Esophagus muscularis mucosa (tissue), 4 donors: ENCODE measurements around the gene EIF5AL1. TPM values are rescaled to one million over a fixed set of nuclear protein-coding genes. Genes with fewer than 3 reads are reported as not detected.

Experiments used
- DNase-seq: peaks from one replicate; pipeline ENCODE4 v3.0.0-alpha.2; 2017; ENCODE audit errors: extremely low spot score
- H3K27ac ChIP-seq, 4 donors: fragments of 200-600 bp; sonication (generic); replicated peaks in 1 of 4; 1 replicate in 3 of 4; 2 replicates in 1 of 4; pipeline ENCODE4 v1.5.1; 2016 to 2019; ENCODE audit warnings: mild to moderate bottlenecking in 1 of 4
- H3K27me3 ChIP-seq, 4 donors: fragments of 200-600 bp; sonication (generic); one replicate each; pipeline versions ENCODE4 v1.5.1 to v1.6.0; 2016 to 2019
- H3K36me3 ChIP-seq, 4 donors: fragments of 200-600 bp; sonication (generic); one replicate each; pipeline ENCODE4 v1.5.1; 2016 to 2019
- H3K4me1 ChIP-seq, 4 donors: fragments of 200-600 bp; sonication (generic); one replicate each; pipeline ENCODE4 v1.5.1; 2016 to 2019
- H3K4me3 ChIP-seq, 4 donors: fragments of 200-600 bp; sonication (generic); 1 replicate in 2 of 4; 2 replicates in 2 of 4; pipeline ENCODE4 v1.5.1; 2016 to 2019; ENCODE audit warnings: mild to moderate bottlenecking in 4 of 4, moderate library complexity in 1 of 4
- H3K9me3 ChIP-seq, 4 donors: fragments of 200-600 bp; sonication (generic); 1 replicate in 3 of 4; 2 replicates in 1 of 4; pipeline ENCODE4 v1.5.1; 2016 to 2019
- CTCF ChIP-seq, 3 experiments: fragments of 200-600 bp in 2 of 3; fragments of 450-650 bp in 1 of 3; sonication (generic) in 2 of 3; IDR thresholded peaks; one replicate each; pipeline ENCODE4 v1.5.1; 2017 to 2019; ENCODE audit warnings: antibody characterized with exemption in 3 of 3, mild to moderate bottlenecking in 2 of 3, moderate library complexity in 1 of 3
- EP300 ChIP-seq: sonication (generic); formaldehyde crosslinking; IDR thresholded peaks from one replicate; pipeline ENCODE4 v1.6.1; 2017; ENCODE audit warnings: antibody characterized with exemption
- POLR2A ChIP-seq: fragments of 450-650 bp; IDR thresholded peaks from one replicate; pipeline ENCODE4 v1.6.1; 2017; ENCODE audit warnings: antibody characterized with exemption, moderate library complexity, mild to moderate bottlenecking, low read depth
- POLR2AphosphoS5 ChIP-seq, 2 donors: sonication (generic); formaldehyde crosslinking; IDR thresholded peaks; one replicate each; pipeline ENCODE4 v1.6.1; 2017; ENCODE audit warnings: antibody characterized with exemption in 2 of 2
- WGBS: methylation state at CpG from one replicate; pipeline ENCODE4 v1.1.5; 2018; 5-methylcytosine and 5-hydroxymethylcytosine counted together
- intact Hi-C: fragments of 100-400 bp; cut with DNase I; formaldehyde crosslinking; loops from one replicate; pipeline ENCODE4 v1.15.1; 2023
- total RNA-seq, 4 donors: library from RNA; depleted of rRNA; stranded (reverse); fragments of >200 nt; gene quantifications; one replicate each; pipeline versions ENCODE4 v1.1.0 to v1.2.1, GENCODE V29; 2016

Gene EIF5AL1
- total RNA-seq, 4 donors from 2014 or later = 0.11 to 0.42 (median 0.17) TPM; not detected in 1

- Histone ChIP-seq H3K4me1 (peaks cover 0 to 12% (median 10%) of the 10 kb centered on the region in 4 donors), H3K36me3 (no peaks in the 10 kb centered on the region), H3K9me3 (no peaks in the 10 kb centered on the region), H3K27ac (no peak overlapping the region), H3K27me3 (no peaks in the 10 kb centered on the region), H3K4me3 (no peak overlapping the region)
- WGBS = 92% methylated on average over 7 of the region's 7 CpGs
- TF ChIP-seq POLR2A = no peak
- no peak for TF ChIP-seq CTCF (IDR thresholded peaks at IDR 0.05)
- no peak for TF ChIP-seq POLR2AphosphoS5 (IDR thresholded peaks at IDR 0.05)
- TF ChIP-seq EP300 = no peak
- intact Hi-C loops = no loop called here
- DNase-seq = no peak
Measured at GRCh38 chr10:79477456-79477855, 34.9 kb upstream of the EIF5AL1 start.

GRCh38 chr10:79479283-79479909 is 32.9 kb upstream of the EIF5AL1 start:
- peaks cover 0 to 11% (median 5%) of the 10 kb centered on the region in 4 donors for H3K4me1 ChIP-seq

GRCh38 chr10:79482304-79482703 is 30.0 kb upstream of the EIF5AL1 start:
- Histone ChIP-seq H3K4me3 (no peak overlapping the region), H3K4me1 (peaks cover 0 to 12% (median 7%) of the 10 kb centered on the region in 4 donors), H3K27ac (peak overlapping the region in 2 of 4 donors; percentile 0 to 66), H3K9me3 (no peaks in the 10 kb centered on the region), H3K36me3 (no peaks in the 10 kb centered on the region), H3K27me3 (no peaks in the 10 kb centered on the region)
- 100% methylated on average over 1 of the region's 1 CpG for WGBS
- no peak for TF ChIP-seq POLR2A
- TF ChIP-seq POLR2AphosphoS5 (IDR thresholded peaks at IDR 0.05) = no peak
- no peak for TF ChIP-seq CTCF (IDR thresholded peaks at IDR 0.05)
- TF ChIP-seq EP300 = no peak
- DNase-seq = no peak
- intact Hi-C loops = no loop called here

More at GRCh38 chr10:79479283-79479909, 32.9 kb upstream of the EIF5AL1 start:
- intact Hi-C loops = no loop called here
- Histone ChIP-seq H3K36me3 (no peaks in the 10 kb centered on the region), H3K4me3 (no peak overlapping the region), H3K27ac (no peak overlapping the region), H3K27me3 (no peaks in the 10 kb centered on the region), H3K9me3 (no peaks in the 10 kb centered on the region)
- TF ChIP-seq POLR2A (no peak), POLR2AphosphoS5 (IDR thresholded peaks at IDR 0.05) (no peak), EP300 (no peak), CTCF (IDR thresholded peaks at IDR 0.05) (no peak)
- WGBS = 84% methylated on average over 3 of the region's 3 CpGs
- no peak for DNase-seq

- H3K4me1 ChIP-seq = peaks cover 0 to 17% (median 12%) of the 10 kb centered on the region in 4 donors
- no peaks in the 10 kb centered on the region for H3K27me3 ChIP-seq
- no peak for DNase-seq
- intact Hi-C loops = no loop called here
- peak overlapping the region; percentile 0 to 66 (median 50) for H3K27ac ChIP-seq
- no peak overlapping the region for H3K4me3 ChIP-seq
- TF ChIP-seq CTCF (IDR thresholded peaks at IDR 0.05) = no peak
- TF ChIP-seq POLR2AphosphoS5 (IDR thresholded peaks at IDR 0.05) = no peak
- no peak for TF ChIP-seq POLR2A
- TF ChIP-seq EP300 = no peak
- no peaks in the 10 kb centered on the region for H3K9me3 ChIP-seq
- 80% methylated on average over 4 of the region's 4 CpGs for WGBS
- H3K36me3 ChIP-seq = no peaks in the 10 kb centered on the region
Measured at GRCh38 chr10:79482741-79483140, 29.6 kb upstream of the EIF5AL1 start.

GRCh38 chr10:79483299-79483698 is 29.0 kb upstream of the EIF5AL1 start:
- Histone ChIP-seq H3K4me3 (no peak overlapping the region), H3K27ac (peak overlapping the region; percentile 10 to 66 (median 50)), H3K36me3 (no peaks in the 10 kb centered on the region), H3K4me1 (peaks cover 0 to 22% (median 17%) of the 10 kb centered on the region in 4 donors), H3K9me3 (no peaks in the 10 kb centered on the region), H3K27me3 (no peaks in the 10 kb centered on the region)
- intact Hi-C loops = no loop called here
- TF ChIP-seq POLR2A (no peak), EP300 (no peak), CTCF (IDR thresholded peaks at IDR 0.05) (no peak), POLR2AphosphoS5 (IDR thresholded peaks at IDR 0.05) (no peak)
- 80% methylated on average over 3 of the region's 3 CpGs for WGBS
- no peak for DNase-seq
